ENCODE measurements around the gene ZNF804B. TPM values are rescaled to one million over a fixed set of nuclear protein-coding genes. Genes with fewer than 3 reads are reported as not detected.

ZNF804B gene
- not detected in 2 replicates for total RNA-seq

GRCh38 chr7:88759230-88760135 is at the start of gene ZNF804B:
TSS of gene ZNF804B (plus strand) at chr7:88759700. CDS start at chr7:88759977, 277 bp downstream.

GRCh38 chr7:88795553-88795952 is 36.1 kb downstream of the ZNF804B start, which contains the start of gene TEX47:
TSS of gene TEX47 (minus strand) at chr7:88795737. CDS start at chr7:88794942, 795 bp downstream.

Small RNA genes within 50 kb of the gene (small RNA-seq; reads per million reads assigned to genes)
- not detected for gene AC002127.1

Other genes starting within 250 kb of the ZNF804B start
- not detected in 2 replicates for gene TEX47, start 36.0 kb downstream of the ZNF804B start, total RNA-seq